HL-60 (cell line): ENCODE measurements around the gene UBE2K.

Source experiments
- CTCF ChIP-seq: IDR thresholded peaks from one replicate; pipeline ENCODE4 v1.5.1; 2011; ENCODE audit warnings: low read length, control low read depth, inconsistent platforms; ENCODE audit not compliant: insufficient read depth
- GABPA ChIP-seq: IDR thresholded peaks from 2 replicates; pipeline ENCODE4 v1.6.1; 2012; ENCODE audit warnings: low read depth
- POLR2AphosphoS5 ChIP-seq: IDR thresholded peaks from 2 replicates; pipeline ENCODE4 v1.6.1; 2012; ENCODE audit warnings: low read depth
- REST ChIP-seq: IDR thresholded peaks from 2 replicates; pipeline ENCODE4 v1.6.1; 2012; ENCODE audit warnings: low read depth; ENCODE audit not compliant: insufficient replicate concordance

- no peak for TF ChIP-seq CTCF
- TF ChIP-seq REST = no peak
- TF ChIP-seq GABPA = no peak
- TF ChIP-seq POLR2AphosphoS5 = no peak
These were observed 122.2 kb downstream of the UBE2K start for GRCh38 chr4:39820186-39820585.
